Right cardiac atrium (tissue), 5 donors: Measurements from ENCODE around the gene PHF10. TPM values are rescaled to one million over a fixed set of nuclear protein-coding genes. Genes with fewer than 3 reads are reported as not detected.
"Not testable (repeated sequence)": the region's sequence is repeated elsewhere in the genome, so short reads cannot be mapped to it uniquely, and the experiment has no call there.

Experiments
- ATAC-seq, 2 donors: fragments of 200-7000 bp; cut with Tn5 transposase; one replicate each; pipeline versions ENCODE4 v1.8.0 to v1.9.1; 2020; ENCODE audit warnings: moderate library complexity in 2 of 2, mild to moderate bottlenecking in 1 of 2
- DNase-seq, 3 donors: peaks; one replicate each; pipeline ENCODE4 v3.0.0-alpha.2; 2020
- H3K27ac ChIP-seq: one replicate; pipeline ENCODE4 v1.5.1; 2013; ENCODE audit warnings: mild to moderate bottlenecking, low read length, control low read depth, moderate library complexity
- H3K27me3 ChIP-seq: one replicate; pipeline ENCODE4 v1.6.1; 2013; ENCODE audit not compliant: control insufficient read depth, insufficient read depth
- H3K4me1 ChIP-seq: one replicate; pipeline ENCODE4 v1.6.1; 2013; ENCODE audit warnings: low read length; ENCODE audit not compliant: control insufficient read depth, insufficient read depth
- H3K4me3 ChIP-seq: one replicate; pipeline ENCODE4 v1.5.1; 2013; ENCODE audit warnings: low read length, control low read depth
- H3K9me3 ChIP-seq: one replicate; pipeline ENCODE4 v1.6.1; 2013; ENCODE audit warnings: low read length; ENCODE audit not compliant: control insufficient read depth
- WGBS: extraction: QIAGEN DNeasy Blood & Tissue Kit; methylation state at CpG from one replicate; pipeline ENCODE4 v1.1.7; 2013; 5-methylcytosine and 5-hydroxymethylcytosine counted together
- intact Hi-C, 4 donors: fragments of 100-400 bp; cut with DNase I; formaldehyde crosslinking; loops; one replicate each; pipeline versions ENCODE4 v1.11.0 to v1.14.0; 2022 to 2023
- long read RNA-seq, 4 donors: library from polyadenylated mRNA; unstranded; transcript quantifications; one replicate each; pipeline ENCODE4 v2.0.0, GENCODE V29; 2020 to 2021
- polyA plus RNA-seq: library from polyadenylated mRNA; stranded (reverse); fragments of 200-250 nt; gene quantifications from one replicate; pipeline ENCODE4 v1.2.3, GENCODE V29; 2013
- total RNA-seq, 4 donors: library from RNA; stranded (reverse); fragmentation: NEBNext Ultra II Directional; extraction: Animal tissue kit (Norgen Biotek cat#: 25700); gene quantifications; one replicate each; pipeline ENCODE4 v1.2.1, GENCODE V29; 2021
- donor health status: healthy with polysubstance abuse.
- donor health status: DM: no; HTN: yes; CAD: no.
- donor health status: DM: no; HTN: no; CAD: no.
- donor health status: DM: no; HTN: yes; CAD: no; lungs with severe emphysema.
- donor health status: DM: yes; HTN: yes; CAD: no.

Gene PHF10
- total RNA-seq = 10 to 100 TPM; 59.6 to 70.0 (median 61.0) TPM
- 40.5 TPM for polyA plus RNA-seq
- long read RNA-seq, donor 1, full-length matches to known transcripts = 63 of 100 reads
- long read RNA-seq, donor 1, partial matches to known transcripts = 29 of 100 reads
- long read RNA-seq, donor 1, other reads (novel, unspliced or antisense) = 8 of 100 reads
- long read RNA-seq, donor 2, full-length matches to known transcripts = 17 of 30 reads
- long read RNA-seq, donor 2, partial matches to known transcripts = 10 of 30 reads
- long read RNA-seq, donor 2, other reads (novel, unspliced or antisense) = 3 of 30 reads
- long read RNA-seq, donor 3, full-length matches to known transcripts = 2 of 19 reads
- long read RNA-seq, donor 3, partial matches to known transcripts = 3 of 19 reads
- long read RNA-seq, donor 3, other reads (novel, unspliced or antisense) = 14 of 19 reads
- long read RNA-seq, donor 4, full-length matches to known transcripts = 21 of 38 reads
- long read RNA-seq, donor 4, partial matches to known transcripts = 14 of 38 reads
- long read RNA-seq, donor 4, other reads (novel, unspliced or antisense) = 3 of 38 reads

GRCh38 chr6:169724494-169725124, at the start of gene PHF10:
Gene PHF10, minus strand, starts transcription at chr6:169724500. Its CDS starts 569 bp downstream, at chr6:169723931.
- intact Hi-C loops = no loop called here
- Histone ChIP-seq H3K27me3 (no peaks in the 10 kb centered on the region), H3K4me1 (no peaks in the 10 kb centered on the region), H3K4me3 (peak within 1 kb of the TSS; percentile 97), H3K9me3 (no peaks in the 10 kb centered on the region), H3K27ac (peak within 1 kb of the TSS; percentile 100)
- ATAC-seq (peak; percentile 59 to 64), DNase-seq (peak; percentile 56 to 86 (median 80))
- WGBS = under 1% methylated on average over 88 of the region's 89 CpGs

GRCh38 chr6:169766921-169767736, 42.8 kb upstream of the PHF10 start:
- Histone ChIP-seq H3K4me3 (no peak overlapping the region), H3K27me3 (no peaks in the 10 kb centered on the region), H3K9me3 (no peaks in the 10 kb centered on the region), H3K4me1 (no peaks in the 10 kb centered on the region), H3K27ac (no peak overlapping the region)
- no peak for ATAC-seq
- no peak for DNase-seq
- intact Hi-C loops = no loop called here
- WGBS = 93% methylated on average over 13 of the region's 13 CpGs

GRCh38 chr6:169766232-169766631, 41.9 kb upstream of the PHF10 start:
- H3K4me1 ChIP-seq = no peaks in the 10 kb centered on the region
- no peak overlapping the region for H3K4me3 ChIP-seq
- intact Hi-C loops = no loop called here
- DNase-seq (no peak), ATAC-seq (no peak)
- WGBS = 84% methylated on average over 5 of the region's 5 CpGs
- no peak overlapping the region for H3K27ac ChIP-seq
- no peaks in the 10 kb centered on the region for H3K27me3 ChIP-seq
- no peaks in the 10 kb centered on the region for H3K9me3 ChIP-seq

GRCh38 chr6:169765789-169766188, 41.5 kb upstream of the PHF10 start:
- intact Hi-C loops, H3K4me3 ChIP-seq, H3K27me3 ChIP-seq, DNase-seq, H3K9me3 ChIP-seq, H3K27ac ChIP-seq, H3K4me1 ChIP-seq, ATAC-seq: not testable (repeated sequence)
- 91% methylated on average over 10 of the region's 10 CpGs for WGBS

- WGBS = 69% methylated on average over 10 of the region's 10 CpGs
- Histone ChIP-seq H3K9me3 (no peaks in the 10 kb centered on the region), H3K4me1 (no peaks in the 10 kb centered on the region), H3K27ac (no peak overlapping the region), H3K27me3 (no peaks in the 10 kb centered on the region), H3K4me3 (no peak overlapping the region)
- no peak for DNase-seq
- intact Hi-C loops = no loop called here
- no peak for ATAC-seq
Observed at GRCh38 chr6:169763881-169764280, 39.6 kb upstream of the PHF10 start.

- Histone ChIP-seq H3K4me1 (no peaks in the 10 kb centered on the region), H3K9me3 (no peaks in the 10 kb centered on the region), H3K4me3 (no peak overlapping the region), H3K27ac (no peak overlapping the region), H3K27me3 (no peaks in the 10 kb centered on the region)
- ATAC-seq (peak; percentile 14 to 26), DNase-seq (no peak)
- intact Hi-C loops = no loop called here
- 64% methylated on average over 10 of the region's 10 CpGs for WGBS
Observed at GRCh38 chr6:169763308-169763707, 39.0 kb upstream of the PHF10 start.

GRCh38 chr6:169755162-169755561, 30.9 kb upstream of the PHF10 start:
- Histone ChIP-seq H3K27ac (no peak overlapping the region), H3K9me3 (no peaks in the 10 kb centered on the region), H3K4me1 (peaks cover 2% of the 10 kb centered on the region), H3K27me3 (no peaks in the 10 kb centered on the region), H3K4me3 (no peak overlapping the region)
- WGBS = 80% methylated on average over 6 of the region's 6 CpGs
- DNase-seq (no peak), ATAC-seq (no peak)
- intact Hi-C loops = no loop called here

GRCh38 chr6:169752074-169752623, 27.8 kb upstream of the PHF10 start:
- H3K4me1 ChIP-seq = peaks cover 2% of the 10 kb centered on the region
- DNase-seq (no peak), ATAC-seq (no peak)
- H3K27ac ChIP-seq = peak overlapping the region; percentile 95
- no peaks in the 10 kb centered on the region for H3K9me3 ChIP-seq
- no peaks in the 10 kb centered on the region for H3K27me3 ChIP-seq
- intact Hi-C loops = no loop called here
- WGBS = 6% methylated on average over 19 of the region's 19 CpGs
- H3K4me3 ChIP-seq = peak overlapping the region; percentile 71

- Histone ChIP-seq H3K4me1 (peaks cover 2% of the 10 kb centered on the region), H3K4me3 (peak within 1 kb of the TSS; percentile 71), H3K27me3 (no peaks in the 10 kb centered on the region), H3K9me3 (no peaks in the 10 kb centered on the region), H3K27ac (peak within 1 kb of the TSS; percentile 95)
- DNase-seq (peak; percentile 94 to 97 (median 97)), ATAC-seq (peak; percentile 99)
- intact Hi-C loops = no loop called here
- under 1% methylated on average over 90 of the region's 90 CpGs for WGBS
Observed at GRCh38 chr6:169751242-169752073, 27.2 kb upstream of the PHF10 start, which contains the start of the genes DYNLT2 and ERMARD. Gene DYNLT2, minus strand, starts transcription at chr6:169751572. Its CDS starts 114 bp downstream, at chr6:169751458. Gene ERMARD, plus strand, starts transcription at chr6:169751622. Its CDS starts 36 bp downstream, at chr6:169751658.

GRCh38 chr6:169746556-169746955, 22.3 kb upstream of the PHF10 start:
- ATAC-seq = no peak
- H3K27me3 ChIP-seq = no peaks in the 10 kb centered on the region
- no peaks in the 10 kb centered on the region for H3K4me1 ChIP-seq
- H3K9me3 ChIP-seq = no peaks in the 10 kb centered on the region
- intact Hi-C loops = no loop called here
- H3K27ac ChIP-seq = no peak overlapping the region
- no peak overlapping the region for H3K4me3 ChIP-seq
- 92% methylated on average over 1 of the region's 1 CpG for WGBS
- DNase-seq = no peak
